Left lung (tissue), 10 donors: Measurements from ENCODE around the gene SRSF12. TPM values are rescaled to one million over a fixed set of nuclear protein-coding genes. Genes with fewer than 3 reads are reported as not detected.

Experiments
- ATAC-seq: fragments of 200-7000 bp; cut with Tn5 transposase; one replicate; pipeline ENCODE4 v1.9.1; 2020; ENCODE audit warnings: moderate library complexity
- DNase-seq, 4 donors: peaks; one replicate each; pipeline ENCODE4 v3.0.0-alpha.2; 2013 to 2020
- H3K27ac ChIP-seq, 2 donors: fragments of 200-600 bp; sonication (generic) in 1 of 2; one replicate each; pipeline versions ENCODE4 v1.5.0 to v1.8.0; 2020 to 2021
- H3K27me3 ChIP-seq, 2 donors: fragments of 200-600 bp; sonication (generic) in 1 of 2; one replicate each; pipeline versions ENCODE4 v1.5.0 to v1.8.0; 2020 to 2021
- H3K36me3 ChIP-seq, 2 donors: fragments of 200-600 bp; sonication (generic) in 1 of 2; one replicate each; pipeline versions ENCODE4 v1.5.0 to v1.8.0; 2020 to 2021
- H3K4me1 ChIP-seq, 2 donors: fragments of 200-600 bp; one replicate each; pipeline ENCODE4 v1.8.0; 2021
- H3K4me3 ChIP-seq, 2 donors: fragments of 200-600 bp; sonication (generic) in 1 of 2; one replicate each; pipeline versions ENCODE4 v1.5.0 to v1.8.0; 2020 to 2021; ENCODE audit warnings: mild to moderate bottlenecking in 1 of 2
- H3K9me3 ChIP-seq, 2 donors: fragments of 200-600 bp; sonication (generic) in 1 of 2; one replicate each; pipeline versions ENCODE4 v1.5.0 to v1.8.0; 2020 to 2021
- intact Hi-C, 2 donors: fragments of 100-400 bp; cut with DNase I; formaldehyde crosslinking; loops; one replicate each; pipeline versions ENCODE4 v1.11.2 to v1.14.2; 2022
- polyA plus RNA-seq, 6 donors: library from polyadenylated mRNA; unstranded; fragments of 120-200 nt; gene quantifications; one replicate each; pipeline ENCODE4 v1.2.1, GENCODE V29; 2013; ENCODE audit not compliant: insufficient read length in 6 of 6
- total RNA-seq, 2 donors: library from RNA; stranded (reverse); fragmentation: NEBNext Ultra II Directional; extraction: Animal tissue kit (Norgen Biotek cat#: 25700); gene quantifications; one replicate each; pipeline ENCODE4 v1.2.1, GENCODE V29; 2021
- TF ChIP-seq, protein P1 (sequence below), 2 donors: fragments of 200-600 bp; sonication (generic) in 1 of 2; IDR thresholded peaks; one replicate each; pipeline versions ENCODE4 v1.5.0 to v1.8.0; 2021; ENCODE audit warnings: antibody characterized with exemption in 2 of 2
- donor health status: DM: no; HTN: yes; CAD: no.
- donor health status: DM: no; HTN: no; CAD: no.

The SRSF12 gene
- total and polyA plus RNA-seq, 8 donors: 0.63 to 12.5 (median 9.6) TPM

DNA sequence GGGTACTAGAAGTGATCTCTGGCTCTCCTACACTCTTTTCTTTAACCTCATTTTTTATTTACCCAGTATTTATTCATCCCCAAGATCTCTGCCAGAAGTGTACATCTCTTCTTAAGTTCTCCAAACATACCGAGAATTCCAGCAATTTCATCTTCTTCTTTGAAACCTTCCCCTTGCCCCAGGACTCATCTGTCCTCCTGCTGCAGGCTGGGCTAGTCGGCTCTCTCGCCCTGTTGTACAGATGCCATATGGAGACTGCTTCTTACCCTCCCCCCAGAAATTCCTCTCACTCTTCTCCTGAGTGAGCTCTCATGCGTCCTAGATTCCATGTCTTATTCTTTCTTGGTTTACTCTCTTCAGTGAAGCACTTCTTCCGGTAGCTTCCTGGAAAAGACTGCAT, 59.2 kb downstream of the SRSF12 start:
- H3K4me3 ChIP-seq: no peak overlapping the region
- intact Hi-C loops: no loop called here
- TF ChIP-seq, protein P1, sequence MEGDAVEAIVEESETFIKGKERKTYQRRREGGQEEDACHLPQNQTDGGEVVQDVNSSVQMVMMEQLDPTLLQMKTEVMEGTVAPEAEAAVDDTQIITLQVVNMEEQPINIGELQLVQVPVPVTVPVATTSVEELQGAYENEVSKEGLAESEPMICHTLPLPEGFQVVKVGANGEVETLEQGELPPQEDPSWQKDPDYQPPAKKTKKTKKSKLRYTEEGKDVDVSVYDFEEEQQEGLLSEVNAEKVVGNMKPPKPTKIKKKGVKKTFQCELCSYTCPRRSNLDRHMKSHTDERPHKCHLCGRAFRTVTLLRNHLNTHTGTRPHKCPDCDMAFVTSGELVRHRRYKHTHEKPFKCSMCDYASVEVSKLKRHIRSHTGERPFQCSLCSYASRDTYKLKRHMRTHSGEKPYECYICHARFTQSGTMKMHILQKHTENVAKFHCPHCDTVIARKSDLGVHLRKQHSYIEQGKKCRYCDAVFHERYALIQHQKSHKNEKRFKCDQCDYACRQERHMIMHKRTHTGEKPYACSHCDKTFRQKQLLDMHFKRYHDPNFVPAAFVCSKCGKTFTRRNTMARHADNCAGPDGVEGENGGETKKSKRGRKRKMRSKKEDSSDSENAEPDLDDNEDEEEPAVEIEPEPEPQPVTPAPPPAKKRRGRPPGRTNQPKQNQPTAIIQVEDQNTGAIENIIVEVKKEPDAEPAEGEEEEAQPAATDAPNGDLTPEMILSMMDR (IDR thresholded peaks at IDR 0.05): no peak
- H3K27ac ChIP-seq: no peak overlapping the region
- H3K27me3 ChIP-seq: no peaks in the 10 kb centered on the region
- DNase-seq: no peak
- no peaks in the 10 kb centered on the region for H3K36me3 ChIP-seq
- no peaks in the 10 kb centered on the region for H3K9me3 ChIP-seq
- ATAC-seq: no peak
- no peaks in the 10 kb centered on the region for H3K4me1 ChIP-seq

DNA sequence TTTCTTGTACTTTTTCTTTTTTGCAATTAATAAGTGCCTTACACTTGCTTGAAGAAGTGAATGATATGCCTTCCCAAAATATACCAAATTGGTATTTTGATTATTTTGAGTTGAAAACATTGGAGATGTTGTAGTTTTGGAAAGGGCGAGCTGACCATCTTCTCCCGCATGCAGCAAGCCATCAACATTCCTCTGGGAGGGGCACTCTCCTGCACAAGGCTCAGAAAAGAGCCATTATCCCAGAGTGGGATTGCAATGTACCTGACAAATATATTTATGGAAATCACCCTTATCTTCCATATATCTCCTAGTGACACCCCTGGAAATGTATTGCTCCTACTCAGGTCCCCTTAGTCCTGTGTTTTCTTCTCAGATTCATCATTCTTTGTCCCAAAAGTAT, 60.1 kb downstream of the SRSF12 start:
- DNase-seq (no peak), ATAC-seq (no peak)
- H3K4me3 ChIP-seq: no peak overlapping the region
- H3K27me3 ChIP-seq: no peaks in the 10 kb centered on the region
- TF ChIP-seq, protein P1 (IDR thresholded peaks at IDR 0.05): no peak
- no peaks in the 10 kb centered on the region for H3K4me1 ChIP-seq
- H3K9me3 ChIP-seq: no peaks in the 10 kb centered on the region
- H3K36me3 ChIP-seq: no peaks in the 10 kb centered on the region
- intact Hi-C loops: no loop called here
- H3K27ac ChIP-seq: no peak overlapping the region

DNA sequence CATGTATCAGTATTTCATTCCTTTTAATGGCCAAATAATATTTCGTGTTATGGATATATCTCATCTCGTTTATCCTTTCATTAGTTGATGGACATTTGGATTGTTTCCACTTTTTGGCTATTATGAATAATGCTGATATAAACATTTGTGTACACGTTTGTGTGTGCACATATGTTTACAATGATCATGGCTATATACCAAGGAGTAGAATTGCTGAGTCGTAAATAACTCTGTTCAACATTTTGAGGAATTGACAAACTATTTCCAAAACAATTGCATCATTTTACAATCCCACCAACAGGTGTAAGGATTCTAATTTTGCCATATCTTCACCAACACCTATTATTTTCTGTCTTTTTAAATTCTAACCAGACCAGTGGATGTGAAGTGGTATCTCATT, 63.7 kb downstream of the SRSF12 start:
- Histone ChIP-seq H3K9me3 (no peaks in the 10 kb centered on the region), H3K27me3 (no peaks in the 10 kb centered on the region), H3K4me1 (peaks cover 4 to 26% of the 10 kb centered on the region in 2 donors), H3K4me3 (no peak overlapping the region), H3K27ac (no peak overlapping the region), H3K36me3 (no peaks in the 10 kb centered on the region)
- TF ChIP-seq, protein P1 (IDR thresholded peaks at IDR 0.05): no peak
- DNase-seq (no peak), ATAC-seq (no peak)
- intact Hi-C loops: no loop called here

DNA sequence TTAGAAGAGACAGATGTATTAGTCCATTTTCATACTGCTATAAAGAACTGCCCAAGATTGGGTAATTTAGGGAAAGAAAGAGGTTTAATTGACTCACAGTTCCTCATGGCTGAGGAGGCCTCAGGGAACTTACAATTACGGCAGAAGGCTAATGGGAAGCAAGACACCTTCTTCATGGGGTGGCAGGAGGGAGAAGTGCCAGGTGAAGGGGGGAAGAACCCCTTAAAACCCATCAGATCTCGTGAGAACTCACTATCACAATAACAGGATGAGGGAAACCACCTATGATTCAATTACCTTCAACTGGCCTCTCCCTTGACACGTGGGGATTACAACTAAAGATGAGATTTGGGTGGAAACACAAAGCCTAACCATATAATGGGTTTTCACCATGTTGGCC, 66.2 kb downstream of the SRSF12 start:
- Histone ChIP-seq H3K36me3 (no peaks in the 10 kb centered on the region), H3K4me3 (no peak overlapping the region), H3K4me1 (peaks cover 4 to 50% of the 10 kb centered on the region in 2 donors), H3K27me3 (no peaks in the 10 kb centered on the region), H3K27ac (peak overlapping the region in 1 of 2 donors; percentile 67), H3K9me3 (no peaks in the 10 kb centered on the region)
- intact Hi-C loops: no loop called here
- DNase-seq (no peak), ATAC-seq (no peak)
- TF ChIP-seq, protein P1 (IDR thresholded peaks at IDR 0.05): no peak

DNA sequence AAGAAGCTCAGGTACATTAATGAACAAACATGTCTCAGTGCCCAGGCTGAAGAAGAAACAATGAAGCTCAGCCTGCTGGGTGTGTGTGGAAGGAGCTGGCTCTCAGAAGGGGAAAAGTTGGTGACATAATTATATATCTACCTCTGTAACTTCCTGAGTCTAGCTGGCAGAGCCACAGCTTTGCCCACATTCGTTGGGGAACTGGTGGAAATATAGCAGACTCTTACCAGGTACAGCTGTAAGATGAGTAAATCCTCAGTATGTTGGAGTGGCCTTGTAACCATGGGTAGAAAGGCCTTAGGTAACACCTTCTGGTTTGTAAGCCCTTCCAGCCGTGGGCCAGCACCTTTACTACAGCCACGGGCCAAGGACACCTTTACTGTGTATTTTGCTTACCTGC, 67.2 kb downstream of the SRSF12 start:
- Histone ChIP-seq H3K27ac (peak overlapping the region in 1 of 2 donors; percentile 67), H3K36me3 (no peaks in the 10 kb centered on the region), H3K4me1 (peaks cover 4 to 51% of the 10 kb centered on the region in 2 donors), H3K27me3 (no peaks in the 10 kb centered on the region), H3K4me3 (no peak overlapping the region), H3K9me3 (no peaks in the 10 kb centered on the region)
- ATAC-seq (peak; percentile 48), DNase-seq (no peak)
- TF ChIP-seq, protein P1 (IDR thresholded peaks at IDR 0.05): no peak
- intact Hi-C loops: no loop called here
